Cardiac fibroblast (primary cell): Measurements from ENCODE around the gene APBB3.
"Not testable (repeated sequence)": the region's sequence is repeated elsewhere in the genome, so short reads cannot be mapped to it uniquely, and the experiment has no call there.

Experiments used
- DNase-seq, 2 donors: peaks; one replicate each; pipeline versions ENCODE4 v3.0.0 to v3.0.0-alpha.2; 2010; ENCODE audit warnings: low read depth in 2 of 2
- H3K4me3 ChIP-seq, 2 donors: replicated peaks in 1 of 2; 1 replicate in 1 of 2; 2 replicates in 1 of 2; pipeline ENCODE4 v1.5.1; 2011; ENCODE audit warnings: low read depth in 2 of 2, low read length in 2 of 2, mild to moderate bottlenecking in 2 of 2, moderate library complexity in 1 of 2
- CTCF ChIP-seq: IDR thresholded peaks from one replicate; pipeline ENCODE4 v1.5.1; 2011; ENCODE audit warnings: low read depth, mild to moderate bottlenecking, low read length, inconsistent platforms

The APBB3 gene

DNA sequence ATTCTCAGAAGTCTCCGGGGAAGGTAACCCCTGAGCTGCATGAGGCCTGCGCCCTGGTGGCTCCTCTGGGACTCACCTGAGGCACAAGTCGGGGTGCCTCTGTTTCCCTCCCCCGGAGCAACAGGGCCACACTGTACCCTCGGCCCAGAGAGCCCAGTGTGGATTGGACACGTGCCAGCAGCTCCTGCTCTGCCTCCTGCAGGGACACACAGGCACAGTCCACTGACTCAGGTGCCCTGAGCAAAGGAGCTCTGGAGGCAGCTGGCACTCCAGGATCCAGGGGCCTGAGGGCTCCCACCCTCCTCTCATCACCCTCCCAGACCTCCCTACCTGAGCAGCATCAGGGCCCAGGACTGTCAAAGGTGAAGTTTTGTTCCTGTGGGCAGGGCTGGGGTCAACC, 29.8 kb upstream of the APBB3 start:
- H3K4me3 ChIP-seq = no peak overlapping the region
- DNase-seq = no peak
- no peak for TF ChIP-seq CTCF

DNA sequence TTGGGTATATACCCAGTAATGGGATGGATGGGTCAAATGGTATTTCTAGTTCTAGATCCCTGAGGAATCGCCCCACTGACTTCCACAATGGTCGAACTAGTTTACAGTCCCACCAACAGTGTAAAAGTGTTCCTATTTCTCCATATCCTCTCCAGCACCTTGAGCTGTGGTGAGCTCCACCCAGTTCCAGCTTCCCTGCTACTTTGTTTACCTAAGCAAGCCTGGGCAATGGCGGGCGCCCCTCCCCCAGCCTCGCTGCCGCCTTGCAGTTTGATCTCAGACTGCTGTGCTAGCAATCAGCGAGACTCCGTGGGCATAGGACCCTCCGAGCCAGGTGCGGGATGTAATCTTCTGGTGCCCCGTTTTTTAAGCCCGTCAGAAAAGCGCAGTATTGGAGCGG, 28.7 kb upstream of the APBB3 start:
- DNase-seq, H3K4me3 ChIP-seq: not testable (repeated sequence)

DNA sequence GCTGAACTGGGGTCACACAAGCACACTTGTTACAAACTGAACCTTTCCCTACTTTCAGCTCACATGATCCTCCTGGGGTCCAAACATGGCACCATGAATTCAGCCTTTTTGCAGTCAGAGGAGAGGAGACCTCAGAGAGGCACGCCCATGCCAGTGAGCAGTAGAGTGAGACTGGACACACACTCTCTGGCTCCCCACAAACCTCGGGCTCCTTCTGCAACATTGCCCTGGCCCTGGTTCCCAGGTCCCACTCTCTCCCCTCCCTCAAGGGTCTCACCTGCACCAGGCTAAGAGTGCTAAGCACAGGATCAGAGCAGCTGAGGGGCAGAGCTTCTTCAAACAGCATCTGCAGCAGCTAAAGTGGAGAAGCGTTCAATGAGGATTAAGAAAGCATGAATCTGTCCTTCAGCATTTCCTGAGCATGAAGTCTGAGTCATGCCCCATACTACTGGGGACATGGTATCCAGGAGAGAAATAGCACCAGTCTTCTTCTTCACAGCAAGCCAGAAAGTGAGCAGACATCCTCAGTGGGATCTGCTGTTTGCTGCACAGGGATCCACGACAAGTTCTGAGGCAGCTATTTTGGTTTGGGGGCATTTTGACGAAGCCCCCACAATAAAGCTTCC, 27.5 kb upstream of the APBB3 start:
- TF ChIP-seq CTCF = no peak
- peak; percentile 53 to 73 for DNase-seq
- H3K4me3 ChIP-seq = no peak overlapping the region

GRCh38 chr5:140590861-140591260, 26.5 kb upstream of the APBB3 start:
- no peak overlapping the region for H3K4me3 ChIP-seq
- no peak for TF ChIP-seq CTCF
- no peak for DNase-seq

GRCh38 chr5:140588311-140589070, 24.1 kb upstream of the APBB3 start:
- no peak overlapping the region for H3K4me3 ChIP-seq
- no peak for TF ChIP-seq CTCF
- peak; percentile 58 to 60 for DNase-seq

DNA sequence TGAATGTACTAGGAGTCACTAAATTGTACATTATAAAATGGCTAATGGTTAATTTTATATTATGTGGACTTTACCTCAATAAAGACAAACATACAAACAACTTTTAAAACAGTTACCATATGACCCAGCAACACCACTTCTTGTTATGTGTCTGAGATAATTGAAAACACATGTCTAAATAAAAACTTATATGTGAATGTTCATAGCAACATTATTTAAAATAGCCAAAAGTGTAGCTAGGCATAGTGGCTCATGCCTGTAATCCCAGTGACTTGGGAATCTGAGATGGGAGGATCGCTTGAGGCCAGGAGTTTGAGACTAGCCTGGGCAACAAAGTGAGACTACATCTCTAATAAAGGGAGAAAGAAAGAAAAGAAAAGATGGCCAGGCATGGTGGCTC, 23.1 kb upstream of the APBB3 start:
- TF ChIP-seq CTCF = no peak
- H3K4me3 ChIP-seq = no peak overlapping the region
- no peak for DNase-seq

GRCh38 chr5:140579188-140579747, 14.9 kb upstream of the APBB3 start:
- not testable (repeated sequence) for H3K4me3 ChIP-seq, DNase-seq
